HEK293 (cell line): ENCODE results near the gene GFOD1.

Experiments
- GLIS2 ChIP-seq: fragments of 450-650 bp; formaldehyde crosslinking; IDR thresholded peaks from 2 replicates; pipeline ENCODE4 v1.5.1; 2016; ENCODE audit warnings: missing biosample characterization, missing genetic modification characterization
- HOXC10 ChIP-seq: sonication (generic); formaldehyde crosslinking; IDR thresholded peaks from 2 replicates; pipeline ENCODE4 v1.8.1; 2023; ENCODE audit warnings: mild to moderate bottlenecking, missing genetic modification reagents
- TRIM28 ChIP-seq: IDR thresholded peaks from 2 replicates; pipeline ENCODE4 v1.6.1; 2011; ENCODE audit warnings: low read length, control low read depth, borderline replicate concordance
- ZBTB48 ChIP-seq: fragments of 450-650 bp; formaldehyde crosslinking; IDR thresholded peaks from 2 replicates; pipeline ENCODE4 v1.5.1; 2016; ENCODE audit warnings: missing biosample characterization, missing genetic modification characterization
- ZFP41 ChIP-seq: fragments of 450-650 bp; formaldehyde crosslinking; IDR thresholded peaks from 2 replicates; pipeline ENCODE4 v1.5.1; 2016; ENCODE audit warnings: missing biosample characterization, missing genetic modification characterization, borderline replicate concordance
- ZNF560 ChIP-seq: fragments of 450-650 bp; formaldehyde crosslinking; IDR thresholded peaks from 2 replicates; pipeline ENCODE4 v1.5.1; 2017; ENCODE audit warnings: missing biosample characterization, missing genetic modification characterization, borderline replicate concordance
- TF ChIP-seq, protein P1 (sequence below): fragments of 450-650 bp; formaldehyde crosslinking; IDR thresholded peaks from 2 replicates; pipeline ENCODE4 v1.5.1; 2016; ENCODE audit warnings: missing biosample characterization, missing genetic modification characterization
- TF ChIP-seq, protein P2 (sequence below): fragments of 450-650 bp; formaldehyde crosslinking; IDR thresholded peaks from 2 replicates; pipeline ENCODE4 v1.5.1; 2016; ENCODE audit warnings: missing biosample characterization, missing genetic modification characterization
- TF ChIP-seq, protein P3 (sequence below): fragments of 450-650 bp; formaldehyde crosslinking; IDR thresholded peaks from 2 replicates; pipeline ENCODE4 v1.5.1; 2016; ENCODE audit warnings: missing biosample characterization, missing genetic modification characterization, low read depth
- TF ChIP-seq, protein P4 (sequence below): fragments of 450-650 bp; formaldehyde crosslinking; IDR thresholded peaks from 2 replicates; pipeline ENCODE4 v1.5.1; 2017; ENCODE audit warnings: missing biosample characterization, missing genetic modification characterization
- TF ChIP-seq, protein P5 (sequence below): fragments of 450-650 bp; formaldehyde crosslinking; IDR thresholded peaks from 2 replicates; pipeline ENCODE4 v1.5.1; 2016; ENCODE audit warnings: missing biosample characterization, missing genetic modification characterization
- TF ChIP-seq, protein P6 (sequence below): fragments of 450-650 bp; formaldehyde crosslinking; IDR thresholded peaks from 2 replicates; pipeline ENCODE4 v1.5.1; 2016; ENCODE audit warnings: missing biosample characterization, missing genetic modification characterization, borderline replicate concordance
- TF ChIP-seq, protein P7 (sequence below): fragments of 450-650 bp; formaldehyde crosslinking; conservative IDR thresholded peaks from 2 replicates; pipeline ENCODE4 v1.5.1; 2016; ENCODE audit warnings: low read depth, missing biosample characterization, missing genetic modification characterization

DNA sequence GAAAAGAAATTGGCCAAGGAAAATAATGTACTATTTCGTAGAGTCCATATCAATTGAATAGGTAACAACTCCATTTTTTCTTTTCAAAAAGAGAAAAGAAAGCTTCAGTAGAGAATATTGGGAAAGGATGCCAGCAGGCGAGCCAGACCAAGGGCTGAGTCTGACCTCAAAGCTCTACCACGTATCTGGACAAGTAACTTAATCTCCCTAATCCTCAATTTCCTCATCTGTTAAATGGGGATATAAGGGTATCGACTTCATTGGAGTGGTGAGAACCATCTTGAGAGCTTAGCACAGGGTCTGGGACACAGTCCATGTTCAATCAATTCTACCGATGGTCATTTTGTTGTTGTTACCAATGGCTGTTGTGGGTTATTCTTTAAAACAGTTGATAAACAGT is 95.9 kb downstream of the GFOD1 start:
- no peak for TF ChIP-seq ZFP41 (tag by site-specific recombination)
- TF ChIP-seq, protein P1, sequence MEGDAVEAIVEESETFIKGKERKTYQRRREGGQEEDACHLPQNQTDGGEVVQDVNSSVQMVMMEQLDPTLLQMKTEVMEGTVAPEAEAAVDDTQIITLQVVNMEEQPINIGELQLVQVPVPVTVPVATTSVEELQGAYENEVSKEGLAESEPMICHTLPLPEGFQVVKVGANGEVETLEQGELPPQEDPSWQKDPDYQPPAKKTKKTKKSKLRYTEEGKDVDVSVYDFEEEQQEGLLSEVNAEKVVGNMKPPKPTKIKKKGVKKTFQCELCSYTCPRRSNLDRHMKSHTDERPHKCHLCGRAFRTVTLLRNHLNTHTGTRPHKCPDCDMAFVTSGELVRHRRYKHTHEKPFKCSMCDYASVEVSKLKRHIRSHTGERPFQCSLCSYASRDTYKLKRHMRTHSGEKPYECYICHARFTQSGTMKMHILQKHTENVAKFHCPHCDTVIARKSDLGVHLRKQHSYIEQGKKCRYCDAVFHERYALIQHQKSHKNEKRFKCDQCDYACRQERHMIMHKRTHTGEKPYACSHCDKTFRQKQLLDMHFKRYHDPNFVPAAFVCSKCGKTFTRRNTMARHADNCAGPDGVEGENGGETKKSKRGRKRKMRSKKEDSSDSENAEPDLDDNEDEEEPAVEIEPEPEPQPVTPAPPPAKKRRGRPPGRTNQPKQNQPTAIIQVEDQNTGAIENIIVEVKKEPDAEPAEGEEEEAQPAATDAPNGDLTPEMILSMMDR (tag by site-specific recombination): no peak
- TF ChIP-seq ZBTB48 (tag by site-specific recombination): no peak
- TF ChIP-seq, protein P2, sequence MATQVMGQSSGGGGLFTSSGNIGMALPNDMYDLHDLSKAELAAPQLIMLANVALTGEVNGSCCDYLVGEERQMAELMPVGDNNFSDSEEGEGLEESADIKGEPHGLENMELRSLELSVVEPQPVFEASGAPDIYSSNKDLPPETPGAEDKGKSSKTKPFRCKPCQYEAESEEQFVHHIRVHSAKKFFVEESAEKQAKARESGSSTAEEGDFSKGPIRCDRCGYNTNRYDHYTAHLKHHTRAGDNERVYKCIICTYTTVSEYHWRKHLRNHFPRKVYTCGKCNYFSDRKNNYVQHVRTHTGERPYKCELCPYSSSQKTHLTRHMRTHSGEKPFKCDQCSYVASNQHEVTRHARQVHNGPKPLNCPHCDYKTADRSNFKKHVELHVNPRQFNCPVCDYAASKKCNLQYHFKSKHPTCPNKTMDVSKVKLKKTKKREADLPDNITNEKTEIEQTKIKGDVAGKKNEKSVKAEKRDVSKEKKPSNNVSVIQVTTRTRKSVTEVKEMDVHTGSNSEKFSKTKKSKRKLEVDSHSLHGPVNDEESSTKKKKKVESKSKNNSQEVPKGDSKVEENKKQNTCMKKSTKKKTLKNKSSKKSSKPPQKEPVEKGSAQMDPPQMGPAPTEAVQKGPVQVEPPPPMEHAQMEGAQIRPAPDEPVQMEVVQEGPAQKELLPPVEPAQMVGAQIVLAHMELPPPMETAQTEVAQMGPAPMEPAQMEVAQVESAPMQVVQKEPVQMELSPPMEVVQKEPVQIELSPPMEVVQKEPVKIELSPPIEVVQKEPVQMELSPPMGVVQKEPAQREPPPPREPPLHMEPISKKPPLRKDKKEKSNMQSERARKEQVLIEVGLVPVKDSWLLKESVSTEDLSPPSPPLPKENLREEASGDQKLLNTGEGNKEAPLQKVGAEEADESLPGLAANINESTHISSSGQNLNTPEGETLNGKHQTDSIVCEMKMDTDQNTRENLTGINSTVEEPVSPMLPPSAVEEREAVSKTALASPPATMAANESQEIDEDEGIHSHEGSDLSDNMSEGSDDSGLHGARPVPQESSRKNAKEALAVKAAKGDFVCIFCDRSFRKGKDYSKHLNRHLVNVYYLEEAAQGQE (tag by site-specific recombination): no peak
- TF ChIP-seq ZNF560: no peak
- TF ChIP-seq, protein P3, sequence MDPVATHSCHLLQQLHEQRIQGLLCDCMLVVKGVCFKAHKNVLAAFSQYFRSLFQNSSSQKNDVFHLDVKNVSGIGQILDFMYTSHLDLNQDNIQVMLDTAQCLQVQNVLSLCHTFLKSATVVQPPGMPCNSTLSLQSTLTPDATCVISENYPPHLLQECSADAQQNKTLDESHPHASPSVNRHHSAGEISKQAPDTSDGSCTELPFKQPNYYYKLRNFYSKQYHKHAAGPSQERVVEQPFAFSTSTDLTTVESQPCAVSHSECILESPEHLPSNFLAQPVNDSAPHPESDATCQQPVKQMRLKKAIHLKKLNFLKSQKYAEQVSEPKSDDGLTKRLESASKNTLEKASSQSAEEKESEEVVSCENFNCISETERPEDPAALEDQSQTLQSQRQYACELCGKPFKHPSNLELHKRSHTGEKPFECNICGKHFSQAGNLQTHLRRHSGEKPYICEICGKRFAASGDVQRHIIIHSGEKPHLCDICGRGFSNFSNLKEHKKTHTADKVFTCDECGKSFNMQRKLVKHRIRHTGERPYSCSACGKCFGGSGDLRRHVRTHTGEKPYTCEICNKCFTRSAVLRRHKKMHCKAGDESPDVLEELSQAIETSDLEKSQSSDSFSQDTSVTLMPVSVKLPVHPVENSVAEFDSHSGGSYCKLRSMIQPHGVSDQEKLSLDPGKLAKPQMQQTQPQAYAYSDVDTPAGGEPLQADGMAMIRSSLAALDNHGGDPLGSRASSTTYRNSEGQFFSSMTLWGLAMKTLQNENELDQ (tag by site-specific recombination): no peak
- TF ChIP-seq, protein P4, sequence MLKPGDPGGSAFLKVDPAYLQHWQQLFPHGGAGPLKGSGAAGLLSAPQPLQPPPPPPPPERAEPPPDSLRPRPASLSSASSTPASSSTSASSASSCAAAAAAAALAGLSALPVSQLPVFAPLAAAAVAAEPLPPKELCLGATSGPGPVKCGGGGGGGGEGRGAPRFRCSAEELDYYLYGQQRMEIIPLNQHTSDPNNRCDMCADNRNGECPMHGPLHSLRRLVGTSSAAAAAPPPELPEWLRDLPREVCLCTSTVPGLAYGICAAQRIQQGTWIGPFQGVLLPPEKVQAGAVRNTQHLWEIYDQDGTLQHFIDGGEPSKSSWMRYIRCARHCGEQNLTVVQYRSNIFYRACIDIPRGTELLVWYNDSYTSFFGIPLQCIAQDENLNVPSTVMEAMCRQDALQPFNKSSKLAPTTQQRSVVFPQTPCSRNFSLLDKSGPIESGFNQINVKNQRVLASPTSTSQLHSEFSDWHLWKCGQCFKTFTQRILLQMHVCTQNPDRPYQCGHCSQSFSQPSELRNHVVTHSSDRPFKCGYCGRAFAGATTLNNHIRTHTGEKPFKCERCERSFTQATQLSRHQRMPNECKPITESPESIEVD: no peak
- no peak for TF ChIP-seq GLIS2 (tag by site-specific recombination)
- TF ChIP-seq, protein P5, sequence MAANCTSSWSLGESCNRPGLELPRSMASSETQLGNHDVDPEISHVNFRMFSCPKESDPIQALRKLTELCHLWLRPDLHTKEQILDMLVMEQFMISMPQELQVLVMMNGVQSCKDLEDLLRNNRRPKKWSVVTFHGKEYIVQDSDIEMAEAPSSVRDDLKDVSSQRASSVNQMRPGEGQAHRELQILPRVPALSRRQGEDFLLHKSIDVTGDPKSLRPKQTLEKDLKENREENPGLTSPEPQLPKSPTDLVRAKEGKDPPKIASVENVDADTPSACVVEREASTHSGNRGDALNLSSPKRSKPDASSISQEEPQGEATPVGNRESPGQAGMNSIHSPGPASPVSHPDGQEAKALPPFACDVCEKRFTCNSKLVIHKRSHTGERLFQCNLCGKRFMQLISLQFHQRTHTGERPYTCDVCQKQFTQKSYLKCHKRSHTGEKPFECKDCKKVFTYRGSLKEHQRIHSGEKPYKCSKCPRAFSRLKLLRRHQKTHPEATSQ (tag by site-specific recombination): no peak
- no peak for TF ChIP-seq HOXC10 (CRISPR knock-in tag)
- TF ChIP-seq, protein P6, sequence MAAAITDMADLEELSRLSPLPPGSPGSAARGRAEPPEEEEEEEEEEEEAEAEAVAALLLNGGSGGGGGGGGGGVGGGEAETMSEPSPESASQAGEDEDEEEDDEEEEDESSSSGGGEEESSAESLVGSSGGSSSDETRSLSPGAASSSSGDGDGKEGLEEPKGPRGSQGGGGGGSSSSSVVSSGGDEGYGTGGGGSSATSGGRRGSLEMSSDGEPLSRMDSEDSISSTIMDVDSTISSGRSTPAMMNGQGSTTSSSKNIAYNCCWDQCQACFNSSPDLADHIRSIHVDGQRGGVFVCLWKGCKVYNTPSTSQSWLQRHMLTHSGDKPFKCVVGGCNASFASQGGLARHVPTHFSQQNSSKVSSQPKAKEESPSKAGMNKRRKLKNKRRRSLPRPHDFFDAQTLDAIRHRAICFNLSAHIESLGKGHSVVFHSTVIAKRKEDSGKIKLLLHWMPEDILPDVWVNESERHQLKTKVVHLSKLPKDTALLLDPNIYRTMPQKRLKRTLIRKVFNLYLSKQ (tag by site-specific recombination): no peak
- no peak for TF ChIP-seq TRIM28
- TF ChIP-seq, protein P7, sequence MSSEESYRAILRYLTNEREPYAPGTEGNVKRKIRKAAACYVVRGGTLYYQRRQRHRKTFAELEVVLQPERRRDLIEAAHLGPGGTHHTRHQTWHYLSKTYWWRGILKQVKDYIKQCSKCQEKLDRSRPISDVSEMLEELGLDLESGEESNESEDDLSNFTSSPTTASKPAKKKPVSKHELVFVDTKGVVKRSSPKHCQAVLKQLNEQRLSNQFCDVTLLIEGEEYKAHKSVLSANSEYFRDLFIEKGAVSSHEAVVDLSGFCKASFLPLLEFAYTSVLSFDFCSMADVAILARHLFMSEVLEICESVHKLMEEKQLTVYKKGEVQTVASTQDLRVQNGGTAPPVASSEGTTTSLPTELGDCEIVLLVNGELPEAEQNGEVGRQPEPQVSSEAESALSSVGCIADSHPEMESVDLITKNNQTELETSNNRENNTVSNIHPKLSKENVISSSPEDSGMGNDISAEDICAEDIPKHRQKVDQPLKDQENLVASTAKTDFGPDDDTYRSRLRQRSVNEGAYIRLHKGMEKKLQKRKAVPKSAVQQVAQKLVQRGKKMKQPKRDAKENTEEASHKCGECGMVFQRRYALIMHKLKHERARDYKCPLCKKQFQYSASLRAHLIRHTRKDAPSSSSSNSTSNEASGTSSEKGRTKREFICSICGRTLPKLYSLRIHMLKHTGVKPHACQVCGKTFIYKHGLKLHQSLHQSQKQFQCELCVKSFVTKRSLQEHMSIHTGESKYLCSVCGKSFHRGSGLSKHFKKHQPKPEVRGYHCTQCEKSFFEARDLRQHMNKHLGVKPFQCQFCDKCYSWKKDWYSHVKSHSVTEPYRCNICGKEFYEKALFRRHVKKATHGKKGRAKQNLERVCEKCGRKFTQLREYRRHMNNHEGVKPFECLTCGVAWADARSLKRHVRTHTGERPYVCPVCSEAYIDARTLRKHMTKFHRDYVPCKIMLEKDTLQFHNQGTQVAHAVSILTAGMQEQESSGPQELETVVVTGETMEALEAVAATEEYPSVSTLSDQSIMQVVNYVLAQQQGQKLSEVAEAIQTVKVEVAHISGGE: no peak
